Esophagus muscularis mucosa (tissue), 4 donors: ENCODE results near the gene ZSCAN18. TPM values are rescaled to one million over a fixed set of nuclear protein-coding genes. Genes with fewer than 3 reads are reported as not detected.

Experiments
- DNase-seq: peaks from one replicate; pipeline ENCODE4 v3.0.0-alpha.2; 2017; ENCODE audit errors: extremely low spot score
- H3K27ac ChIP-seq, 4 donors: fragments of 200-600 bp; sonication (generic); replicated peaks in 1 of 4; 1 replicate in 3 of 4; 2 replicates in 1 of 4; pipeline ENCODE4 v1.5.1; 2016 to 2019; ENCODE audit warnings: mild to moderate bottlenecking in 1 of 4
- H3K27me3 ChIP-seq, 4 donors: fragments of 200-600 bp; sonication (generic); one replicate each; pipeline versions ENCODE4 v1.5.1 to v1.6.0; 2016 to 2019
- H3K36me3 ChIP-seq, 4 donors: fragments of 200-600 bp; sonication (generic); one replicate each; pipeline ENCODE4 v1.5.1; 2016 to 2019
- H3K4me1 ChIP-seq, 4 donors: fragments of 200-600 bp; sonication (generic); one replicate each; pipeline ENCODE4 v1.5.1; 2016 to 2019
- H3K4me3 ChIP-seq, 4 donors: fragments of 200-600 bp; sonication (generic); 1 replicate in 2 of 4; 2 replicates in 2 of 4; pipeline ENCODE4 v1.5.1; 2016 to 2019; ENCODE audit warnings: mild to moderate bottlenecking in 4 of 4, moderate library complexity in 1 of 4
- H3K9me3 ChIP-seq, 4 donors: fragments of 200-600 bp; sonication (generic); 1 replicate in 3 of 4; 2 replicates in 1 of 4; pipeline ENCODE4 v1.5.1; 2016 to 2019
- CTCF ChIP-seq, 3 experiments: fragments of 200-600 bp in 2 of 3; fragments of 450-650 bp in 1 of 3; sonication (generic) in 2 of 3; IDR thresholded peaks; one replicate each; pipeline ENCODE4 v1.5.1; 2017 to 2019; ENCODE audit warnings: antibody characterized with exemption in 3 of 3, mild to moderate bottlenecking in 2 of 3, moderate library complexity in 1 of 3
- EP300 ChIP-seq: sonication (generic); formaldehyde crosslinking; IDR thresholded peaks from one replicate; pipeline ENCODE4 v1.6.1; 2017; ENCODE audit warnings: antibody characterized with exemption
- POLR2A ChIP-seq: fragments of 450-650 bp; IDR thresholded peaks from one replicate; pipeline ENCODE4 v1.6.1; 2017; ENCODE audit warnings: antibody characterized with exemption, moderate library complexity, mild to moderate bottlenecking, low read depth
- POLR2AphosphoS5 ChIP-seq, 2 donors: sonication (generic); formaldehyde crosslinking; IDR thresholded peaks; one replicate each; pipeline ENCODE4 v1.6.1; 2017; ENCODE audit warnings: antibody characterized with exemption in 2 of 2
- WGBS: methylation state at CpG from one replicate; pipeline ENCODE4 v1.1.5; 2018; 5-methylcytosine and 5-hydroxymethylcytosine counted together
- intact Hi-C: fragments of 100-400 bp; cut with DNase I; formaldehyde crosslinking; loops from one replicate; pipeline ENCODE4 v1.15.1; 2023
- total RNA-seq, 4 donors: library from RNA; depleted of rRNA; stranded (reverse); fragments of >200 nt; gene quantifications; one replicate each; pipeline versions ENCODE4 v1.1.0 to v1.2.1, GENCODE V29; 2016

ZSCAN18 gene
- total RNA-seq, 4 donors from 2014 or later = 93.0 to 141 (median 124) TPM

GRCh38 chr19:58047672-58048071 is 50.4 kb downstream of the ZSCAN18 start:
- Histone ChIP-seq H3K36me3 (no peaks in the 10 kb centered on the region), H3K4me1 (no peaks in the 10 kb centered on the region), H3K4me3 (no peak overlapping the region), H3K27ac (no peak overlapping the region), H3K27me3 (peaks cover 0 to 6% (median 0%) of the 10 kb centered on the region in 4 donors), H3K9me3 (peaks cover 0 to 96% (median 69%) of the 10 kb centered on the region in 4 donors)
- DNase-seq = no peak
- 94% methylated on average over 4 of the region's 12 CpGs for whole genome bisulfite sequencing
- no peak for TF ChIP-seq POLR2A
- TF ChIP-seq POLR2AphosphoS5 (IDR thresholded peaks at IDR 0.05) = no peak
- no peak for TF ChIP-seq EP300
- no peak for TF ChIP-seq CTCF (IDR thresholded peaks at IDR 0.05)
- intact Hi-C loops = no loop called here

- Histone ChIP-seq H3K9me3 (peaks cover 0 to 93% (median 71%) of the 10 kb centered on the region in 4 donors), H3K27me3 (peaks cover 0 to 7% (median 0%) of the 10 kb centered on the region in 4 donors), H3K27ac (no peak overlapping the region), H3K36me3 (no peaks in the 10 kb centered on the region), H3K4me1 (no peaks in the 10 kb centered on the region), H3K4me3 (no peak overlapping the region)
- DNase-seq = no peak
- TF ChIP-seq CTCF (IDR thresholded peaks at IDR 0.05) = no peak
- TF ChIP-seq EP300 = no peak
- TF ChIP-seq POLR2A = no peak
- no peak for TF ChIP-seq POLR2AphosphoS5 (IDR thresholded peaks at IDR 0.05)
- WGBS = 81% methylated on average over 7 of the region's 7 CpGs
- intact Hi-C loops = no loop called here
Measured at GRCh38 chr19:58046856-58047255, 51.2 kb downstream of the ZSCAN18 start.

GRCh38 chr19:58045411-58046050 is 52.5 kb downstream of the ZSCAN18 start:
- no peak overlapping the region for H3K27ac ChIP-seq
- H3K9me3 ChIP-seq = peaks cover 0 to 90% (median 75%) of the 10 kb centered on the region in 4 donors
- DNase-seq = no peak
- TF ChIP-seq CTCF (IDR thresholded peaks at IDR 0.05) = no peak
- TF ChIP-seq POLR2A = no peak
- TF ChIP-seq POLR2AphosphoS5 (IDR thresholded peaks at IDR 0.05) = no peak
- TF ChIP-seq EP300 = no peak
- H3K4me3 ChIP-seq = no peak overlapping the region
- intact Hi-C loops = no loop called here
- no peaks in the 10 kb centered on the region for H3K4me1 ChIP-seq
- no peaks in the 10 kb centered on the region for H3K36me3 ChIP-seq
- peaks cover 0 to 16% (median 0%) of the 10 kb centered on the region in 4 donors for H3K27me3 ChIP-seq
- 92% methylated on average over 24 of the region's 24 CpGs for WGBS

- peaks cover 0 to 90% (median 75%) of the 10 kb centered on the region in 4 donors for H3K9me3 ChIP-seq
- H3K4me3 ChIP-seq = no peak overlapping the region
- no peak overlapping the region for H3K27ac ChIP-seq
- H3K27me3 ChIP-seq = peaks cover 0 to 19% (median 0%) of the 10 kb centered on the region in 4 donors
- H3K36me3 ChIP-seq = no peaks in the 10 kb centered on the region
- no peak for DNase-seq
- 86% methylated on average over 18 of the region's 26 CpGs for WGBS
- no peaks in the 10 kb centered on the region for H3K4me1 ChIP-seq
- intact Hi-C loops = no loop called here
- no peak for TF ChIP-seq CTCF (IDR thresholded peaks at IDR 0.05)
- TF ChIP-seq POLR2AphosphoS5 (IDR thresholded peaks at IDR 0.05) = no peak
- TF ChIP-seq POLR2A = no peak
- TF ChIP-seq EP300 = no peak
Measured at GRCh38 chr19:58044886-58045285, 53.1 kb downstream of the ZSCAN18 start.

DNA sequence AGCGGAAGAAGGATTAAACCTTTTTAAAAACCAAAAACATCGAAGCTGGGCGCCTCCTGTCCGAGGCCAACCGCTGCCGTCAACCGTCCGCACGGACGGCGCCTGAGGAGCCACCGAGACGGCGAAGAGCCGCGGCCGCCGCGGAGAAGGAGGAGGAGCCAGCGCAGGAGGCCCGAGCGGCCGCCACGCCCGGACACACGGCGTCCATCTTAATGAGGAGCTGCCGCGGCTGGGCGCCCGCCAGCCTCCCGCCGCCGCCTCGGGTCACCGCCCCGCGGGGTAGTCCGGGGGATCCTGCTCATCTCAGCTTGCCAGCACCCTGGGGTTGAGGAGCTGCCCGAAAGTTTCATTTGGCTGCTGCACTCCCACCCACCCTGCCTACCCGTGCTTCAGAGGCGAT is 53.6 kb downstream of the ZSCAN18 start:
- TF ChIP-seq POLR2A (no peak), EP300 (no peak), POLR2AphosphoS5 (IDR thresholded peaks at IDR 0.05) (no peak), CTCF (IDR thresholded peaks at IDR 0.05) (no peak)

More for the DNA sequence above, 53.6 kb downstream of the ZSCAN18 start:
- WGBS = 66% methylated on average over 18 of the region's 42 CpGs
- intact Hi-C loops = no loop called here
- no peak for DNase-seq
- Histone ChIP-seq H3K27ac (no peak overlapping the region), H3K9me3 (peaks cover 0 to 88% (median 71%) of the 10 kb centered on the region in 4 donors), H3K27me3 (peaks cover 0 to 20% (median 0%) of the 10 kb centered on the region in 4 donors), H3K4me3 (no peak overlapping the region), H3K4me1 (no peaks in the 10 kb centered on the region), H3K36me3 (no peaks in the 10 kb centered on the region)
